GM19397 (cell line): ENCODE data around the gene MAB21L4.
"Not testable (repeated sequence)": the region's sequence is repeated elsewhere in the genome, so short reads cannot be mapped to it uniquely, and the experiment has no call there.

Experiments
- ATAC-seq: cut with Tn5 transposase; IDR thresholded peaks from one replicate; pipeline ENCODE4 v1.9.1; 2021; ENCODE audit warnings: mild to moderate bottlenecking, moderate library complexity; ENCODE audit not compliant: unreplicated experiment

Gene MAB21L4

DNA sequence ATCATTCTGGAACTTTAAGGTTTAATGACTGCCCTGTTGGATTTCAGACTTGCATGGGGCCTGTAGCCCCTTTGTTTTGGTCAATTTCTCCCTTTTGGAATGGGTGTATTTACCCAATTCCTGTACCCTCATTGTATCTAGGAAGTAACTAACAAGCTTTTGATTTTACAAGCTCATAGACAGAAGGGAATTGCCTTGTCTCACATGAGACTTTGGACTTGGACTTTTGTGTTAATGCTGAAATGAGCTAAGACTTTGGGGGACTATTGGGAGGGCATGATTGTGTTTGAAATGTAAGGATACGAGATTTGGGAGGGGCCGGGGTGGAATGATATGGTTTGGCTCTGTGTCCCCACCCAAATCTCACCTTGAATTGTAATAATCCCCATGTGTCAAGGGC, 49.6 kb downstream of the MAB21L4 start:
- not testable (repeated sequence) for ATAC-seq

- no peak for ATAC-seq
Observed at GRCh38 chr2:240840435-240841060, 55.4 kb downstream of the MAB21L4 start.

- ATAC-seq = no peak
Observed at GRCh38 chr2:240839152-240840143, 56.5 kb downstream of the MAB21L4 start.

DNA sequence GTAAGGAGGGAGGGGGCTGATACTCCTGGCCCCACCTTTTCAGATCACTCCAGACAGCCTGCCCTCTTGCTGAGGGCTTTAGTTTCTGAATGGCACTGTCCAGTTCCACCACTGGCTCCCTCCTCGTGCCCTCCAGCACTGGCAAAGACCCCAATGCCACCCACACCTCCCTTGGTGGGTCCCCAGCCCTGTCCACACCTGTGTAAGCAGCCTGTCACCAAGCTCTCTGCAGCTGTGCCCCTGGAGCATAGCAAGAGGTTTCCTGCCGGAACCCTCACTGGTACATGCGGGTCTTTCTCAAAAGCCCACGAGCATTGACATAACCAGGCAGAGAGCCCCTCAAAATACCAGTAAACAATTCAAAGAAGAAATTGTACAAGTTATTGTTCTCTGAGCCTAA, 58.3 kb downstream of the MAB21L4 start:
- no peak for ATAC-seq

DNA sequence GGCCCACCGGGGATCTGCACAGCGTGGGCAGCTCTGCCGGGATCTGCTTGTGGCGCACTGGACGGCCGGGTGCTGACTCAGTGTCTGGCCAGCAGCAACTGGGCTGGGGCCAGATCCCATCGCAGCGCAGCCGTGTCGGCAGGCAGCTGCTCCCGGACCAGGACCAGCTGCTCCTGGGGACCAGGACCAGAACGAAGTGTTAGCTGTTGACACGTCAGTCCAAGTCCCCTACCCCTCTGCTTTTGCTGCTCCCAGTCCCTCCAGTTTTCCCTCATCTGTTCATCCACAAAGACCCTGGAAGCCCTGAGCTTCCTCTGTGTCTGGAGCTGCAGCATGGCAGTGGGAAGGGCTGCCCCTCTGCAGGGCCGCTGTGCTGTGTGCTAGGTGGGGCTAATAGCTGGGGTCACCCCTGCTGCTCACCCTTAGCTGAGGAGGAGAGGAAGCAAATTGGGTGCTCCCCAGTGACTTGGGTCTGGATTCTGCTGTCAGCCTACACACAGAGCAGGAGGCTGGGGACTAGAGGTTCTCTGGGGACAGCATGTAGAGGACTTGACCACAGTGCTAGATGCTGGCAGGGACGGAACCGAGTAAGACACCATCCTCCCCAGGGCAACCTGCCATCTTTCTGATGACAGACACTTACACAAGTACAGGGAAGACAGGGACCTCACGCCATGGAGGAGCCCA, 59.0 kb downstream of the MAB21L4 start:
- ATAC-seq = no peak
